ENCODE measurements around the gene PLCH1. TPM values are rescaled to one million over a fixed set of nuclear protein-coding genes. Genes with fewer than 3 reads are reported as not detected.

PLCH1 gene
- polyA plus RNA-seq, 1 experiment = 0.04 TPM

GRCh38 chr3:155391551-155391958, 353.3 kb downstream of the PLCH1 start:
- H3K27me3 ChIP-seq (ENCODE audit: control insufficient read depth, insufficient read depth, low read length) = no peaks in the 10 kb centered on the region
- no peak for DNase-seq (ENCODE audit: low read depth, low spot score)
- no peak overlapping the region for H3K4me3 ChIP-seq (ENCODE audit: low read depth, low read length)
- POLR2A ChIA-PET = no interaction called here
- H3K27ac ChIP-seq (ENCODE audit: low read depth, low read length) = no peak overlapping the region
- no peaks in the 10 kb centered on the region for H3K9me3 ChIP-seq (ENCODE audit: control insufficient read depth, insufficient read depth, low read length)
- no peak for TF ChIP-seq CTCF (IDR thresholded peaks at IDR 0.05; ENCODE audit: low read depth, low read length)
- CTCF ChIA-PET = interaction anchor here (0.7 to 2.6 kb wide), 3 partner anchors 9 to 311 kb away, joined by 5 to 10 read pairs (median 9); no protein-coding TSS in a partner anchor

DNA sequence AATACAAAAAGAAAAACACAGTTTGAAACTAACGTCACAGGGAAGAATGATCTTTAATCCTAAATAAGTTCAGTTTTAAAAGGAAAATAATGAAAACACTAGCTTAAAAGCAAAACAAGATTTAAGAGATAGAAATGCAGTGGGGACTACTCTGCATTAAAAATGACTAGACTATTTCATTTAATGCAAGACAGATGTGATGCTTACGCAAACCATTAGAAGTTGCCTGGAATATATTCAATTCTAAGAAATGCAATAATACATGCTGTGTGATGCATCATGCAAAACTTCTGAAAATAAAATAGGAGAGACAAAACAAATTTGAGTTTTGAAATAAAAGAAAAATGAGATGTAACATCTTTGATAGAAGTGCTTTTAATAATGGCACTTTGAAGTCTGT, 353.8 kb downstream of the PLCH1 start:
- POLR2A ChIA-PET = no interaction called here
- Histone ChIP-seq H3K9me3 (ENCODE audit: control insufficient read depth, insufficient read depth, low read length) (no peaks in the 10 kb centered on the region), H3K27me3 (ENCODE audit: control insufficient read depth, insufficient read depth, low read length) (no peaks in the 10 kb centered on the region), H3K4me3 (ENCODE audit: low read depth, low read length) (no peak overlapping the region), H3K27ac (ENCODE audit: low read depth, low read length) (no peak overlapping the region)
- no peak for TF ChIP-seq CTCF (IDR thresholded peaks at IDR 0.05; ENCODE audit: low read depth, low read length)
- DNase-seq (ENCODE audit: low read depth, low spot score) = no peak
- CTCF ChIA-PET = interaction anchor here (0.7 to 2.6 kb wide), 3 partner anchors 9 to 311 kb away, joined by 5 to 10 read pairs (median 9); no protein-coding TSS in a partner anchor

GRCh38 chr3:155390351-155390750, 354.5 kb downstream of the PLCH1 start:
- CTCF ChIA-PET = interaction anchor here (1.8 to 2.6 kb wide), 2 partner anchors 8 to 312 kb away, joined by 9 to 10 read pairs; no protein-coding TSS in a partner anchor
- TF ChIP-seq CTCF (IDR thresholded peaks at IDR 0.05; ENCODE audit: low read depth, low read length) = no peak
- H3K4me3 ChIP-seq (ENCODE audit: low read depth, low read length) = no peak overlapping the region
- POLR2A ChIA-PET = no interaction called here
- H3K9me3 ChIP-seq (ENCODE audit: control insufficient read depth, insufficient read depth, low read length) = no peaks in the 10 kb centered on the region
- no peaks in the 10 kb centered on the region for H3K27me3 ChIP-seq (ENCODE audit: control insufficient read depth, insufficient read depth, low read length)
- no peak for DNase-seq (ENCODE audit: low read depth, low spot score)
- no peak overlapping the region for H3K27ac ChIP-seq (ENCODE audit: low read depth, low read length)

DNA sequence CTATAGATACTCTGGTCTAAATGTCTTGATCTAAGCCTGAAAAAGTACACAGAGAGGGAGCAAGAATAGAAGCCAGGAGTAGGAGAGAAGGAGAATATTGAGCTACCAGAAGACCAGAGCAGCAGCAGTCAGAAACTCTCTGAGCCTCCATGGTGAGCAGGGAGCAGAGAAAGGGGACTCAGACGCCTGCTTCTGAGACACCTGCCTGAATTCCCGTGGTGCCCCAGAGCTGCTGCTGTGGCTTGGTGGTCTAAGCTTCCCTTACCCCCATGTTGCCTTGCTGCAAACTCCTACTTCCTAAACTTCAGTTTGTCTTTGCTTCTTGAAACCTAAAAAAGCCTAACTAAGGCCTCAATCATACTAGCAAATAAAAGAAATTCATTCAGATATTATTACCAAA, 356.5 kb downstream of the PLCH1 start:
- CTCF ChIA-PET = interaction anchor here (9.1 kb wide), 1 partner anchor 314 kb away, joined by 204 read pairs; no protein-coding TSS in a partner anchor

GRCh38 chr3:155387571-155387970, 357.3 kb downstream of the PLCH1 start:
- Histone ChIP-seq H3K27me3 (ENCODE audit: control insufficient read depth, insufficient read depth, low read length) (no peaks in the 10 kb centered on the region), H3K4me3 (ENCODE audit: low read depth, low read length) (no peak overlapping the region), H3K9me3 (ENCODE audit: control insufficient read depth, insufficient read depth, low read length) (no peaks in the 10 kb centered on the region), H3K27ac (ENCODE audit: low read depth, low read length) (no peak overlapping the region)
- no peak for DNase-seq (ENCODE audit: low read depth, low spot score)
- ChIA-PET POLR2A (no interaction called here), CTCF (interaction anchor here (9.1 kb wide), 1 partner anchor 315 kb away, joined by 204 read pairs; no protein-coding TSS in a partner anchor)
- no peak for TF ChIP-seq CTCF (IDR thresholded peaks at IDR 0.05; ENCODE audit: low read depth, low read length)

More for the DNA sequence above, 356.5 kb downstream of the PLCH1 start:
- Histone ChIP-seq H3K9me3 (ENCODE audit: control insufficient read depth, insufficient read depth, low read length) (no peaks in the 10 kb centered on the region), H3K27me3 (ENCODE audit: control insufficient read depth, insufficient read depth, low read length) (no peaks in the 10 kb centered on the region), H3K27ac (ENCODE audit: low read depth, low read length) (no peak overlapping the region), H3K4me3 (ENCODE audit: low read depth, low read length) (no peak overlapping the region)
- POLR2A ChIA-PET = no interaction called here
- DNase-seq (ENCODE audit: low read depth, low spot score) = no peak
- TF ChIP-seq CTCF (IDR thresholded peaks at IDR 0.05; ENCODE audit: low read depth, low read length) = no peak
